Nephron progenitor cell (in vitro differentiated cells): Measurements from ENCODE around the gene NEMF.
"Not testable (repeated sequence)": the region's sequence is repeated elsewhere in the genome, so short reads cannot be mapped to it uniquely, and the experiment has no call there.

Source experiments
- DNase-seq: peaks from one replicate; pipeline ENCODE4 v3.0.0; 2021
- H3K27ac Mint-ChIP-seq: 2 replicates; pipeline ENCODE4 v1.8.0; 2021; ENCODE audit warnings: mild to moderate bottlenecking, moderate library complexity, mixed read lengths
- H3K27me3 Mint-ChIP-seq: 2 replicates; pipeline ENCODE4 v1.8.0; 2021; ENCODE audit warnings: mild to moderate bottlenecking, low read depth, mixed read lengths; ENCODE audit not compliant: poor library complexity
- H3K36me3 Mint-ChIP-seq: 2 replicates; pipeline ENCODE4 v1.8.0; 2021; ENCODE audit warnings: low read depth, mixed read lengths
- H3K4me1 Mint-ChIP-seq: 2 replicates; pipeline ENCODE4 v1.8.0; 2021; ENCODE audit warnings: mixed read lengths
- H3K4me3 Mint-ChIP-seq: 2 replicates; pipeline ENCODE4 v1.8.0; 2021; ENCODE audit warnings: mild to moderate bottlenecking, moderate library complexity, mixed read lengths
- H3K9me3 Mint-ChIP-seq: 2 replicates; pipeline ENCODE4 v1.8.0; 2021; ENCODE audit warnings: mild to moderate bottlenecking, moderate library complexity, mixed read lengths
- CTCF ChIP-seq: fragments of 200-600 bp; sonication (generic); IDR thresholded peaks from 2 replicates; pipeline ENCODE4 v1.5.0; 2021; ENCODE audit warnings: antibody characterized with exemption

NEMF gene

GRCh38 chr14:49774106-49774505 lies 78.5 kb downstream of the NEMF start:
- no peaks in the 10 kb centered on the region for H3K9me3 Mint-ChIP-seq
- H3K4me1 Mint-ChIP-seq = peaks cover 31% of the 10 kb centered on the region
- no peak for TF ChIP-seq CTCF
- peaks cover 51% of the 10 kb centered on the region for H3K36me3 Mint-ChIP-seq
- DNase-seq = no peak
- no peak overlapping the region for H3K4me3 Mint-ChIP-seq
- H3K27me3 Mint-ChIP-seq = no peaks in the 10 kb centered on the region
- no peak overlapping the region for H3K27ac Mint-ChIP-seq

DNA sequence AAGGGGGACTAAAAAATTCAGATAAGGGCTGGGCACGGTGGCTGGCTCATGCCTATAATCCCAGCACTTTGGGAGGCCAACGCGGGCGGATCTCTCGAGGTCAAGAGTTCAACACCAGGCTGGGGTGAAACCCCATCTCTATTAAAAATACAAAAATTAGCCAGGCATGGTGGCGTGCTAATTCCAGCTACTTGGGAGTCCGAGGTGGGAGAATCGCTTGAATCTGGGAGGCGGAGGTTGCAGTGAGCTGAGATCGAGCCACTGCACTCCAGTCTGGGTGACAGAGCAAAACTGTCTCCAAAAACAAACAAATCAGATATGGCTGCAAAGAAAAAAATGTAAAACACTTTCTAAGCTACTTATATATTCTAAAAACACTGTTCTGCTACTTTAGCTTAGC lies 80.9 kb downstream of the NEMF start:
- H3K9me3 Mint-ChIP-seq, DNase-seq, H3K27me3 Mint-ChIP-seq: not testable (repeated sequence)
- Mint-ChIP-seq H3K36me3 (peaks cover 36% of the 10 kb centered on the region), H3K4me3 (peak overlapping the region; percentile 24), H3K27ac (peak overlapping the region; percentile 65), H3K4me1 (peaks cover 43% of the 10 kb centered on the region)

GRCh38 chr14:49770212-49770817 lies 82.3 kb downstream of the NEMF start:
- H3K27me3 Mint-ChIP-seq = no peaks in the 10 kb centered on the region

GRCh38 chr14:49769581-49770211 lies 82.9 kb downstream of the NEMF start:
- Mint-ChIP-seq H3K27me3 (no peaks in the 10 kb centered on the region), H3K9me3 (no peaks in the 10 kb centered on the region), H3K36me3 (peaks cover 22% of the 10 kb centered on the region), H3K4me3 (peak overlapping the region; percentile 99), H3K4me1 (peaks cover 40% of the 10 kb centered on the region), H3K27ac (peak overlapping the region; percentile 100)
- no peak for DNase-seq
- no peak for TF ChIP-seq CTCF

More at GRCh38 chr14:49770212-49770817, 82.3 kb downstream of the NEMF start:
- Mint-ChIP-seq H3K27ac (peak overlapping the region; percentile 79), H3K36me3 (peaks cover 28% of the 10 kb centered on the region), H3K4me1 (peaks cover 42% of the 10 kb centered on the region), H3K4me3 (peak overlapping the region; percentile 99), H3K9me3 (no peaks in the 10 kb centered on the region)
- TF ChIP-seq CTCF = no peak
- DNase-seq = no peak

- H3K9me3 Mint-ChIP-seq = no peaks in the 10 kb centered on the region
Observed at GRCh38 chr14:49769171-49769570, 83.4 kb downstream of the NEMF start.

More at GRCh38 chr14:49769171-49769570, 83.4 kb downstream of the NEMF start:
- DNase-seq = no peak
- Mint-ChIP-seq H3K27me3 (no peaks in the 10 kb centered on the region), H3K27ac (peak overlapping the region; percentile 100), H3K36me3 (peaks cover 17% of the 10 kb centered on the region), H3K4me1 (peaks cover 40% of the 10 kb centered on the region), H3K4me3 (peak overlapping the region; percentile 99)
- TF ChIP-seq CTCF = no peak
